HFFc6 (cell line): ENCODE measurements around the gene GPR107. TPM values are rescaled to one million over a fixed set of nuclear protein-coding genes. Genes with fewer than 3 reads are reported as not detected.

Experiments used
- DNase-seq: peaks from one replicate; pipeline ENCODE4 v3.0.0-alpha.2; 2018
- H3K27ac Mint-ChIP-seq: 2 replicates; pipeline ENCODE4 v1.8.0; 2020; ENCODE audit warnings: mild to moderate bottlenecking, mixed read lengths
- H3K27me3 Mint-ChIP-seq: 2 replicates; pipeline ENCODE4 v1.8.0; 2021; ENCODE audit warnings: mild to moderate bottlenecking, moderate library complexity, mixed read lengths; ENCODE audit not compliant: insufficient read depth
- H3K36me3 Mint-ChIP-seq: 2 replicates; pipeline ENCODE4 v1.8.0; 2021; ENCODE audit warnings: low read depth, mixed read lengths
- H3K4me1 Mint-ChIP-seq: 2 replicates; pipeline ENCODE4 v1.8.0; 2020; ENCODE audit warnings: low read depth, mixed read lengths
- H3K4me3 Mint-ChIP-seq: 2 replicates; pipeline ENCODE4 v1.8.0; 2020; ENCODE audit warnings: mild to moderate bottlenecking, moderate library complexity, mixed read lengths
- H3K9me3 Mint-ChIP-seq: 2 replicates; pipeline ENCODE4 v1.8.0; 2020; ENCODE audit warnings: mild to moderate bottlenecking, mixed read lengths
- total RNA-seq, 6 experiments: library from RNA; stranded (reverse); fragmentation: NEBNext Ultra II Directional; extraction: Animal tissue kit (Norgen Biotek cat#: 25700); gene quantifications; 2 replicates in 1 of 6; 3 replicates in 5 of 6; pipeline ENCODE4 v1.2.3, GENCODE V29; 2021
- TF ChIP-seq, protein P1 (sequence below): fragments of 200-600 bp; sonication (generic); IDR thresholded peaks from 2 replicates; pipeline ENCODE4 v1.5.0; 2021; ENCODE audit warnings: antibody characterized with exemption, mild to moderate bottlenecking

The GPR107 gene
- total RNA-seq, 6 experiments from 2014 or later: 44.9 to 51.2 (median 48.5) TPM

DNA sequence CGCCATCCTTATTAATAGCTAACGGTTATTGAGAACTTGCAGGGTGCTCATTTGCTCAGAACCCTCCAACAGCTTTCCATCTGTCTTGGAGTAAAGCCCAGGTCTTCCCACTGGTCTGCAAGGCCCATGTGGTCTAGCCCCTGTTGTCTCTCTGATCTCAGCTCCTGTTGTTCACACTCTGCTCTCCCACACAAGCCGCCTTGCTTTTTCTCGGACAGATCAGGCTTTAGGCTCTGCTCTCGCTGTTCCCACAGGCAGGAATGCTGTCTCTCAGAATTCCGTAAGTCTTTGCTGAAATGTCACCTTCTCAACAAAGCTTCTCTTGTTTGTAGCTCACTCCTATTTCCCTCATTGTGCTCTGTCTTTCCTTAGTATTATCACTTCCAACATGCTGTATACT is 34.3 kb downstream of the GPR107 start:
- Mint-ChIP-seq H3K9me3 (no peaks in the 10 kb centered on the region), H3K4me1 (peaks cover 10% of the 10 kb centered on the region; the same call in 1 of the 2 replicates), H3K27ac (no peak overlapping the region), H3K36me3 (peaks cover 30% of the 10 kb centered on the region), H3K4me3 (no peak overlapping the region), H3K27me3 (no peaks in the 10 kb centered on the region; the same call in 1 of the 2 replicates)
- TF ChIP-seq, protein P1, sequence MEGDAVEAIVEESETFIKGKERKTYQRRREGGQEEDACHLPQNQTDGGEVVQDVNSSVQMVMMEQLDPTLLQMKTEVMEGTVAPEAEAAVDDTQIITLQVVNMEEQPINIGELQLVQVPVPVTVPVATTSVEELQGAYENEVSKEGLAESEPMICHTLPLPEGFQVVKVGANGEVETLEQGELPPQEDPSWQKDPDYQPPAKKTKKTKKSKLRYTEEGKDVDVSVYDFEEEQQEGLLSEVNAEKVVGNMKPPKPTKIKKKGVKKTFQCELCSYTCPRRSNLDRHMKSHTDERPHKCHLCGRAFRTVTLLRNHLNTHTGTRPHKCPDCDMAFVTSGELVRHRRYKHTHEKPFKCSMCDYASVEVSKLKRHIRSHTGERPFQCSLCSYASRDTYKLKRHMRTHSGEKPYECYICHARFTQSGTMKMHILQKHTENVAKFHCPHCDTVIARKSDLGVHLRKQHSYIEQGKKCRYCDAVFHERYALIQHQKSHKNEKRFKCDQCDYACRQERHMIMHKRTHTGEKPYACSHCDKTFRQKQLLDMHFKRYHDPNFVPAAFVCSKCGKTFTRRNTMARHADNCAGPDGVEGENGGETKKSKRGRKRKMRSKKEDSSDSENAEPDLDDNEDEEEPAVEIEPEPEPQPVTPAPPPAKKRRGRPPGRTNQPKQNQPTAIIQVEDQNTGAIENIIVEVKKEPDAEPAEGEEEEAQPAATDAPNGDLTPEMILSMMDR: no peak
- DNase-seq: no peak

DNA sequence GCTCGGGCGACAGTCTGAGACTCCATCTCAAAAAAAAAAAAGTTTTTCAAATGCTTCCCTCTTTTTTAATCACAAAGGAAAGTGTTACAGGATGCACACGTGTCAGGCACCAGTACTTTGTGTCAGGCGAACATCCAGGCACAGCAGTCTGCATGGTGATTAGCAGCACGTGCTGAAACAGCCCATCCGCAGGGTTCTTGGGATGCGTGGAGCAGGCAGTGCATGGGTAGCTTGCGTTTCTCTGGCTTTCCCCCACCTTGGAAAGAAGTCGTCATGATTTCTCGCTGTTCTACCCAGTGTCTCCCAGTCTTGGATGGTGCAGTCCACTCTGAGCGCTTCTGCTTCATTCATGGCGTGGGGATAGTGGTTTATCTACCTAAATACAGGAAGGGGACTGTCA is 35.4 kb downstream of the GPR107 start:
- TF ChIP-seq, protein P1: no peak
- H3K9me3 Mint-ChIP-seq: no peaks in the 10 kb centered on the region
- H3K4me1 Mint-ChIP-seq: peaks cover 10% of the 10 kb centered on the region; the same call in 1 of the 2 replicates

DNA sequence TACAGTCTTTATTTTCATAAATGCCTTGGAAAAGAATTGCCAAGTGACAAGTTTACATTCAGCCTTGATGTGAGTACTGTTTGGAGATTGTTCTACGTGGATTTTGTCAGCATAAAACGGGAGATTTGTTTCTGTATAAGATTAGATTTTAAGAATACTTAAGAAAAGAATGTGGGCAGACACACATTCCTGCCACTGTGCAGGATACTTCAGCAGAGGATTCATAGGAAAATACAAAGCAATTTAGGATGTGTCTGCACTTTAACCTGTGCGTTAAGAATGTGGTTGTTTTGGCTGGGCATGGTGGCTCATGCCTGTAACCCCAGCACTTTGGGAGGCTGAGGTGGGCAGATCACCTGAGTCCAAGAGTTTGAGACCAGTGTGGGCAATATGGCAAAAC is 37.2 kb downstream of the GPR107 start:
- no peaks in the 10 kb centered on the region for H3K27me3 Mint-ChIP-seq
- peaks cover 10% of the 10 kb centered on the region; the same call in 1 of the 2 replicates for H3K4me1 Mint-ChIP-seq
- H3K9me3 Mint-ChIP-seq: no peaks in the 10 kb centered on the region
- H3K36me3 Mint-ChIP-seq: peaks cover 30% of the 10 kb centered on the region
- TF ChIP-seq, protein P1: peak; percentile 58
- no peak overlapping the region for H3K4me3 Mint-ChIP-seq
- H3K27ac Mint-ChIP-seq: no peak overlapping the region
- no peak for DNase-seq

More for the DNA sequence above, 35.4 kb downstream of the GPR107 start:
- Mint-ChIP-seq H3K36me3 (peaks cover 30% of the 10 kb centered on the region), H3K4me3 (no peak overlapping the region), H3K27ac (no peak overlapping the region), H3K27me3 (no peaks in the 10 kb centered on the region; the same call in 1 of the 2 replicates)
- DNase-seq: no peak

DNA sequence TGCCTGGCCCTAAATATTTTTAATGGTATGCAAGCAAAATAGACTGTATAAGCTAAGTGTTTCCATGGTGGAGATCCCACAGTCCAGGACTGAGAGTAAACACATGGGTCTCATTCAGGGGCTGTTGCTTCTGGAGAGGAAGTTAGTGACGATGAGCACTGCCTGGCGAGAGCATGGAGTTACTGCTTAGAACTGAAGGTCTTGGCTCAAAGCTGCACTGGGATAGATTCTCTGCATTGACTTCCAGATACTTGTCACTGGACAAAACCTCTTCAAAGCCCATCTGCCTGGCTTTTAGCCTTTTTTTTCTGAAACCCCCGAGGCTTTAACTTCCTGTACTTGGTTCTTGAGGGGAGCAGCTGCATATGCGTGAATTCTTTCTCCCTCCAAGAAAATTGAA is 39.2 kb downstream of the GPR107 start:
- TF ChIP-seq, protein P1: no peak
- Mint-ChIP-seq H3K27me3 (no peaks in the 10 kb centered on the region), H3K27ac (no peak overlapping the region), H3K4me3 (no peak overlapping the region), H3K9me3 (no peaks in the 10 kb centered on the region), H3K36me3 (peaks cover 20% of the 10 kb centered on the region), H3K4me1 (peaks cover 10% of the 10 kb centered on the region; the same call in 1 of the 2 replicates)
- DNase-seq: no peak

DNA sequence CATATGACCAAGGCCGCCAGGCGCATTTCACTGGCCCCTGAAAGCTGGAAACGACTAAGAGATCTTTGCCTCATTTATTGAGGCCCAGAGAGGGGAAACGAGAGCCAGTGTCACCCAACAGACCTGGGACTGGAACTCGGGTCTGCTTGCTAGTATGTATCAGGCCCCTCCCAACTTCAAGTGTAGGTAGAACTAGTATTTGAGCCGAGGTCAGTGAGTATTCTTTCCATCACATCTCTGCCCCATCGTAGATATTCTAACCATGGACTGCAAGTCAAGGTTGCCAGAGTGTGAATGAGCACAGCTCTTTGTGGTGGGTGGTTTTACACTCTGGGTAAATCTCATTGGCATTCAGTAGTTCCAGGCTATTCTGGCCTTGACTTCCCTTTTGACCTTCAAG is 42.2 kb downstream of the GPR107 start:
- no peak for DNase-seq
- no peaks in the 10 kb centered on the region for H3K27me3 Mint-ChIP-seq
- TF ChIP-seq, protein P1: no peak
- H3K36me3 Mint-ChIP-seq: peaks cover 7% of the 10 kb centered on the region
- H3K4me1 Mint-ChIP-seq: peaks cover 6% of the 10 kb centered on the region; the same call in 1 of the 2 replicates
- no peaks in the 10 kb centered on the region for H3K9me3 Mint-ChIP-seq
- no peak overlapping the region for H3K27ac Mint-ChIP-seq
- H3K4me3 Mint-ChIP-seq: no peak overlapping the region

DNA sequence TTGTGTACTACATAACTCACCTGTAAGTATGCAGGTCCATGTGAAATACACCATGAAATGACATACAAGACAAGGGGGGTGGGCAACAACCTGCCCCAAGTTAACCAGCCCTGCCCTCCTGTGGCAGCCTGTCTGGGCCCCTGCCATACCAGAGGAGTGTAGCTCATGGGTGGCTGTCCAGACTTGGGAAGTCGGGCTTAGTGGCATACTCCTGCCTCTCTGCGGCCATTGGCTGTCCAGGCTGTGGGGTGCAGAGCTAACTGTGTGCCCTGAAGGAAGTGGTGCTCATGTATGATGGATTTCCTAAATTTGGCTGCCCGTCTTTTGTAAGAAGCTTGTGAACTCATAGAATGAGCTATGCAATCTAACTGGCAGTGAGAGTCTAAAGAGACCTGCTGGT is 47.0 kb downstream of the GPR107 start:
- TF ChIP-seq, protein P1: no peak
- peaks cover 10% of the 10 kb centered on the region for H3K36me3 Mint-ChIP-seq
- peaks cover 15% of the 10 kb centered on the region for H3K4me1 Mint-ChIP-seq
- no peak for DNase-seq
- no peaks in the 10 kb centered on the region for H3K9me3 Mint-ChIP-seq
- no peaks in the 10 kb centered on the region for H3K27me3 Mint-ChIP-seq
- H3K27ac Mint-ChIP-seq: no peak overlapping the region
- no peak overlapping the region for H3K4me3 Mint-ChIP-seq
